CD4-positive, alpha-beta T cell treated with Interleukin-4 for 4 hours (primary cell): ENCODE results near the gene PHLDB3.
"Not testable (repeated sequence)": the region's sequence is repeated elsewhere in the genome, so short reads cannot be mapped to it uniquely, and the experiment has no call there.

Experiments
- DNase-seq: peaks from one replicate; pipeline ENCODE4 v3.0.0-alpha.2; 2020

The PHLDB3 gene

GRCh38 chr19:43439032-43439708 lies 65.4 kb downstream of the PHLDB3 start:
- peak; percentile 96 for DNase-seq

- DNase-seq = peak; percentile 30
Measured at GRCh38 chr19:43438291-43439031, 66.1 kb downstream of the PHLDB3 start.

GRCh38 chr19:43437712-43438111 lies 66.8 kb downstream of the PHLDB3 start:
- no peak for DNase-seq

GRCh38 chr19:43437284-43437683 lies 67.3 kb downstream of the PHLDB3 start:
- DNase-seq = not testable (repeated sequence)

- no peak for DNase-seq
Measured at GRCh38 chr19:43435775-43436174, 68.8 kb downstream of the PHLDB3 start.

GRCh38 chr19:43433689-43434088 lies 70.9 kb downstream of the PHLDB3 start:
- no peak for DNase-seq

- no peak for DNase-seq
Measured at GRCh38 chr19:43433358-43433673, 71.2 kb downstream of the PHLDB3 start.

- no peak for DNase-seq
Measured at GRCh38 chr19:43430976-43431375, 73.6 kb downstream of the PHLDB3 start.

GRCh38 chr19:43430142-43430710 lies 74.3 kb downstream of the PHLDB3 start:
- DNase-seq = no peak

GRCh38 chr19:43429395-43429794 lies 75.2 kb downstream of the PHLDB3 start:
- no peak for DNase-seq

- DNase-seq = no peak
Measured at GRCh38 chr19:43425567-43426392, 78.8 kb downstream of the PHLDB3 start.
